HG03432 (cell line): Measurements from ENCODE around the gene MAMSTR.

ENCODE experiments used
- ATAC-seq: cut with Tn5 transposase; IDR thresholded peaks from one replicate; pipeline ENCODE4 v1.9.1; 2021; ENCODE audit warnings: mild to moderate bottlenecking, moderate library complexity; ENCODE audit not compliant: unreplicated experiment

The MAMSTR gene

GRCh38 chr19:48668332-48668731 is 51.2 kb downstream of the MAMSTR start:
- no peak for ATAC-seq

- no peak for ATAC-seq
These were observed 53.7 kb downstream of the MAMSTR start for GRCh38 chr19:48665786-48666185.

GRCh38 chr19:48664476-48664875 is 55.0 kb downstream of the MAMSTR start:
- ATAC-seq: no peak

GRCh38 chr19:48663667-48664066 is 55.9 kb downstream of the MAMSTR start:
- no peak for ATAC-seq
